PC-3 (cell line): ENCODE results near the gene ATXN3.
"Not testable (repeated sequence)": the region's sequence is repeated elsewhere in the genome, so short reads cannot be mapped to it uniquely, and the experiment has no call there.

Experiments
- CTCF ChIP-seq: fragments of 300-600 bp; sonication (generic); conservative IDR thresholded peaks from 2 replicates; pipeline ENCODE4 v1.5.1; 2017; ENCODE audit warnings: antibody characterized with exemption, low read depth, mild to moderate bottlenecking, low read length
- EZH2 ChIP-seq: fragments of 300-600 bp; sonication (generic); IDR thresholded peaks from one replicate; pipeline ENCODE4 v1.6.1; 2017; ENCODE audit warnings: antibody characterized with exemption, mild to moderate bottlenecking, low read length; ENCODE audit not compliant: unreplicated experiment

- not testable (repeated sequence) for TF ChIP-seq EZH2, CTCF
Measured at GRCh38 chr14:92041766-92042165, 64.6 kb downstream of the ATXN3 start.
